A549 (cell line): ENCODE data around the gene EPB41L4A.

Experiments used
- CHD2 ChIP-seq: fragments of 150-350 bp; IDR thresholded peaks from 2 replicates; pipeline ENCODE4 v1.6.1; 2014; ENCODE audit warnings: low read length; ENCODE audit not compliant: partially characterized antibody
- CTCF ChIP-seq: fragments of >200 bp; sonication (Bioruptor Twin); formaldehyde crosslinking; IDR thresholded peaks from 3 replicates; pipeline ENCODE4 v1.5.1; 2016
- EP300 ChIP-seq, 2 experiments: fragments of >200 bp; sonication (Bioruptor Twin); formaldehyde crosslinking; IDR thresholded peaks; 2 replicates in 1 of 2; 3 replicates in 1 of 2; pipeline ENCODE4 v1.6.1; 2016 to 2017
- MAZ ChIP-seq: fragments of 150-350 bp; IDR thresholded peaks from 2 replicates; pipeline ENCODE4 v1.6.1; 2014; ENCODE audit warnings: antibody characterized with exemption, low read depth, low read length, borderline replicate concordance
- NPAS2 ChIP-seq: fragments of 250-450 bp; sonication (Bioruptor Pico); IDR thresholded peaks from 2 replicates; pipeline ENCODE4 v1.8.0; 2022; ENCODE audit warnings: mild to moderate bottlenecking, moderate library complexity, borderline replicate concordance
- POLR2A ChIP-seq: IDR thresholded peaks from 2 replicates; pipeline ENCODE4 v1.6.1; 2012; ENCODE audit warnings: mild to moderate bottlenecking, low read length
- RAD21 ChIP-seq, 2 experiments: fragments of >200 bp in 1 of 2; sonication (Bioruptor Twin) in 1 of 2; formaldehyde crosslinking in 1 of 2; IDR thresholded peaks in 1 of 2; conservative IDR thresholded peaks in 1 of 2; 2 replicates in 1 of 2; 3 replicates in 1 of 2; pipeline ENCODE4 v1.6.1; 2012 to 2018; ENCODE audit warnings: inconsistent platforms in 1 of 2
- RARB ChIP-seq: fragments of 250-450 bp; sonication (Bioruptor Pico); IDR thresholded peaks from 2 replicates; pipeline ENCODE4 v1.8.0; 2021; ENCODE audit warnings: mild to moderate bottlenecking, moderate library complexity
- SMC3 ChIP-seq: fragments of >200 bp; sonication (Bioruptor Twin); formaldehyde crosslinking; IDR thresholded peaks from 3 replicates; pipeline ENCODE4 v1.6.1; 2018; ENCODE audit warnings: inconsistent platforms
- USF2 ChIP-seq: fragments of 450-650 bp; IDR thresholded peaks from 2 replicates; pipeline ENCODE4 v1.6.1; 2014; ENCODE audit warnings: antibody characterized with exemption
- TF ChIP-seq, protein P1 (sequence below): fragments of 250-450 bp; sonication (Bioruptor Pico); IDR thresholded peaks from 2 replicates; pipeline ENCODE4 v1.5.0; 2021; ENCODE audit warnings: mild to moderate bottlenecking, moderate library complexity, borderline replicate concordance
- TF ChIP-seq, protein P2 (sequence below): fragments of 200-600 bp; sonication (generic); IDR thresholded peaks from 2 replicates; pipeline ENCODE4 v1.6.1; 2016; ENCODE audit warnings: antibody characterized with exemption, mild to moderate bottlenecking, moderate library complexity

- TF ChIP-seq RARB (CRISPR knock-in tag) = no peak
- no peak for TF ChIP-seq CTCF
- no peak for TF ChIP-seq USF2
- TF ChIP-seq EP300 (IDR thresholded peaks at IDR 0.05) = no peak
- no peak for TF ChIP-seq POLR2A
- TF ChIP-seq, protein P1, sequence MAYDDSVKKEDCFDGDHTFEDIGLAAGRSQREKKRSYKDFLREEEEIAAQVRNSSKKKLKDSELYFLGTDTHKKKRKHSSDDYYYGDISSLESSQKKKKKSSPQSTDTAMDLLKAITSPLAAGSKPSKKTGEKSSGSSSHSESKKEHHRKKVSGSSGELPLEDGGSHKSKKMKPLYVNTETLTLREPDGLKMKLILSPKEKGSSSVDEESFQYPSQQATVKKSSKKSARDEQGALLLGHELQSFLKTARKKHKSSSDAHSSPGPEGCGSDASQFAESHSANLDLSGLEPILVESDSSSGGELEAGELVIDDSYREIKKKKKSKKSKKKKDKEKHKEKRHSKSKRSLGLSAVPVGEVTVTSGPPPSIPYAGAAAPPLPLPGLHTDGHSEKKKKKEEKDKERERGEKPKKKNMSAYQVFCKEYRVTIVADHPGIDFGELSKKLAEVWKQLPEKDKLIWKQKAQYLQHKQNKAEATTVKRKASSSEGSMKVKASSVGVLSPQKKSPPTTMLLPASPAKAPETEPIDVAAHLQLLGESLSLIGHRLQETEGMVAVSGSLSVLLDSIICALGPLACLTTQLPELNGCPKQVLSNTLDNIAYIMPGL (CRISPR knock-in tag) = no peak
- no peak for TF ChIP-seq RAD21 (conservative IDR thresholded peaks at IDR 0.05 in 1 of 2, IDR thresholded peaks at IDR 0.05 in 1 of 2)
- TF ChIP-seq MAZ = no peak
- TF ChIP-seq, protein P2, sequence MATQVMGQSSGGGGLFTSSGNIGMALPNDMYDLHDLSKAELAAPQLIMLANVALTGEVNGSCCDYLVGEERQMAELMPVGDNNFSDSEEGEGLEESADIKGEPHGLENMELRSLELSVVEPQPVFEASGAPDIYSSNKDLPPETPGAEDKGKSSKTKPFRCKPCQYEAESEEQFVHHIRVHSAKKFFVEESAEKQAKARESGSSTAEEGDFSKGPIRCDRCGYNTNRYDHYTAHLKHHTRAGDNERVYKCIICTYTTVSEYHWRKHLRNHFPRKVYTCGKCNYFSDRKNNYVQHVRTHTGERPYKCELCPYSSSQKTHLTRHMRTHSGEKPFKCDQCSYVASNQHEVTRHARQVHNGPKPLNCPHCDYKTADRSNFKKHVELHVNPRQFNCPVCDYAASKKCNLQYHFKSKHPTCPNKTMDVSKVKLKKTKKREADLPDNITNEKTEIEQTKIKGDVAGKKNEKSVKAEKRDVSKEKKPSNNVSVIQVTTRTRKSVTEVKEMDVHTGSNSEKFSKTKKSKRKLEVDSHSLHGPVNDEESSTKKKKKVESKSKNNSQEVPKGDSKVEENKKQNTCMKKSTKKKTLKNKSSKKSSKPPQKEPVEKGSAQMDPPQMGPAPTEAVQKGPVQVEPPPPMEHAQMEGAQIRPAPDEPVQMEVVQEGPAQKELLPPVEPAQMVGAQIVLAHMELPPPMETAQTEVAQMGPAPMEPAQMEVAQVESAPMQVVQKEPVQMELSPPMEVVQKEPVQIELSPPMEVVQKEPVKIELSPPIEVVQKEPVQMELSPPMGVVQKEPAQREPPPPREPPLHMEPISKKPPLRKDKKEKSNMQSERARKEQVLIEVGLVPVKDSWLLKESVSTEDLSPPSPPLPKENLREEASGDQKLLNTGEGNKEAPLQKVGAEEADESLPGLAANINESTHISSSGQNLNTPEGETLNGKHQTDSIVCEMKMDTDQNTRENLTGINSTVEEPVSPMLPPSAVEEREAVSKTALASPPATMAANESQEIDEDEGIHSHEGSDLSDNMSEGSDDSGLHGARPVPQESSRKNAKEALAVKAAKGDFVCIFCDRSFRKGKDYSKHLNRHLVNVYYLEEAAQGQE = no peak
- TF ChIP-seq NPAS2 (CRISPR knock-in tag) = no peak
- no peak for TF ChIP-seq CHD2
- no peak for TF ChIP-seq SMC3
These were observed 202.9 kb downstream of the EPB41L4A start for GRCh38 chr5:112216140-112216539.
